Measurements from ENCODE around the gene MSANTD7. TPM values are rescaled to one million over a fixed set of nuclear protein-coding genes. Genes with fewer than 3 reads are reported as not detected.

Gene MSANTD7
- total and polyA plus RNA-seq, 2 experiments from 2014 or later: 7.2 to 15.9 TPM

DNA sequence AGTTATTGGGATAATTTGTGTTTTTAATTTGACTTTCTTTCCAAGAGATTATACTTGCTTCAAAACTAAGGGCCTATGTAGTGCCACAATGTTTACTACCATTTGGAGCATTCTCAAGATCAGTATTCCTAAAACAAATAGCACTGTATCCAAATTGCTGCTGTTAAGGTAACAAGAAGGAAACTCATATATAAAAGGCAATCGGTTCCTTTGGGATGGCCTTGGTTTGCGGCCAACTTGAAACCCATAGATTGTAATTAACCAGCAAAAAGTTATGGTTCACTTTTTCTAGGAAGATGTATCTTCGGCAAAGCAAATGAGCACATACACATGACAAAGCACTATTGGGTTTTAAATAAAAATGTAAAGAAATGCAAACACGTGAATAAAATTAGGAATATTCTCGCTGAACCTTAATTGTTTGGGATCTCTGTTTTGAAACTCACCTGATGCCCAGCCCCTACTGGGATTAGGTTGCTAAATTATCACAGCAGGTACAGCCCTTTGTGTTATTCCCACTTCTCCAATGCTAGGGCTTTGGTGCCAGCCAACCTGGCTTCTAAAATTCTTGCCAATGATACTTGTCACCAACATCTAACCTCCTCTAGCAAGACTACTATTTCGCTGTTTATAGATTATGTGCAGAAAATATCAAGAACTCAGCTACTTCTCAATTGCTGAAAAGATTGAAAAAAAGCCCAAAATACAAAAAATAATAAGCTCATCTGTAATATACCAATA lies 16.3 kb upstream of the MSANTD7 start:
- Histone ChIP-seq H3K4me1 (ENCODE audit: insufficient read depth) (peaks cover 12% of the 10 kb centered on the region), H3K36me3 (ENCODE audit: low read depth) (no peaks in the 10 kb centered on the region), H2AFZ (no peak overlapping the region), H3K4me3 (no peak overlapping the region), H3F3A (ENCODE audit: insufficient read depth) (0 out of 2 replicates have a peak, but pooled peaks cover 6% of the 10 kb centered on the region), H3K9me2 (ENCODE audit: insufficient read depth) (no peaks in the 10 kb centered on the region), H3K27me3 (replicated peaks; ENCODE audit: insufficient read depth) (no peaks in the 10 kb centered on the region), H3K9me3 (ENCODE audit: low read depth) (no peaks in the 10 kb centered on the region), H4K20me1 (ENCODE audit: insufficient read depth) (no peaks in the 10 kb centered on the region), H3K27ac (no peak overlapping the region), H3K4me2 (ENCODE audit: unreplicated experiment) (no peak overlapping the region), H3K79me2 (ENCODE audit: insufficient read depth) (no peaks in the 10 kb centered on the region), H3K9ac (no peak overlapping the region)
- WGBS, 2 experiments (ENCODE audit: low coverage in 1 of 2, low lambda C conversion rate in 2 of 2, missing lambda C conversion rate in 2 of 2): 80 to 83% methylated on average over 6 of the region's 6 CpGs
- in situ Hi-C loops (cut with MboI): loop anchor here (10.0 kb wide), 1 partner anchor 287 kb away; no protein-coding TSS in a partner anchor
- TF ChIP-seq EZH2 (IDR thresholded peaks at IDR 0.05; ENCODE audit: insufficient read depth, poor library complexity, severe bottlenecking): no peak
- TF ChIP-seq EZH2phosphoT487 (IDR thresholded peaks at IDR 0.05; ENCODE audit: insufficient read depth, low read depth): no peak
- no peak for DNase-seq

DNA sequence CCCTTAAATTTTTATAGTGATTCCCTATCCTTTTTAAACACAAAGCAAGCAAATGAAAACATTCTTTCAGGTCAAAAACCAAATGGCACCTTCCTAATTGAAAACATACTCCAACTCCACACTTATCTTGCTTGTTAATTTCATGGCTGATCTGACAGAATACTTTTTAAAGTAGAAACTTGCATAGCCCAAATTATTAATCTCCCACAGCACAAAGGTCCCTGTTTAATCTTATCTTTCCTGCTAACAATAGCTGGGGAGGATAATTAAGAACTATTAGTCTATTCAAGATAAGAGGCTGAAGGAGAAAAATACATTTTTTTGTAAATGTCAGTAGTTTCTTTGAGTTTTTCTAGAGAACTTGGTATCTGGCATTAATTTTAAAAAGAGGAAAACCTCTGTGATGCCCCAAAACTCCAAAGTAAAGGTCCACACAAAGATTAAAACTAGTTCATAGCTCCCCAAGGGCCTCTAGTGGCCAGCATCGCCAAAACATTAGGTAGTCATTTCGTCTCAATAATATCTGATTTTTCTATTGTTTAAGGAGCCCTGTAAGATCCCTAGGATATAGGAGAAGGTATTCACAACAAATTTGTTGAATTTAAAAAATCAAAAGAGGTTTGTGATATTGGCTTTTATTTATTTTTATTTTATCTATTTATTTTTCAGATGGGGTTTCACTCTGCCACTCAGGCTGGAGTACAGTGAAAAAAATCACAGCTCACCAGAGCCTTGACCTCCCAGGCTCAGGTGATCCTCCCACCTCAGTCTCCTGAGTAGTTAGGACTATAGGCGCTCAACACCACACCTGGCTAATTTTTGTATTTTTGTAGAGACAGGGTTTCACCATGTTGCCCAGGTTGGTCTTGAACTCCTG lies 15.0 kb upstream of the MSANTD7 start:
- in situ Hi-C loops (cut with MboI): loop anchor here (10.0 kb wide), 1 partner anchor 288 kb away; no protein-coding TSS in a partner anchor

DNA sequence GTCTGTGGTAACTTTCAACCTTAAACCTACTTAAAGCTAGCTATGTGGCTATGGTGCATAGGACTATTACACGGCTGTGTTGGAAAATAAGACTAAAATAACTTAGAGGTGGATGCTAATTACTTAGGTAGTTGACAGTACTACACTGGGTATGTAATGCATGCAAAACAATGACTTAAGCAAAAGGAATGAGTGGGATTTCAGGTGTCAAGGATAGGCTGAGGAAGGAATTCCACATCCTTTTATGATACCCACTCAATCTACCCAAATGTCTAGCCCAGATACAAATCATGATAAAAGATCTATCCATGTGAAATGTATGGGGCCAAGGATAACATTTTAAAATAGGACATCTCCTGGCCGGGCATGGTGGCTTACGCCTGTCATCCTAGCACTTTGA lies 14.1 kb upstream of the MSANTD7 start:
- no peaks in the 10 kb centered on the region for H3K9me3 ChIP-seq (ENCODE audit: low read depth)
- WGBS, 2 experiments (ENCODE audit: low coverage in 1 of 2, low lambda C conversion rate in 2 of 2, missing lambda C conversion rate in 2 of 2): 78 to 85% methylated on average over 3 of the region's 3 CpGs
- no peak overlapping the region for H3K4me2 ChIP-seq (ENCODE audit: unreplicated experiment)
- no peaks in the 10 kb centered on the region for H3K9me2 ChIP-seq (ENCODE audit: insufficient read depth)
- H3K9ac ChIP-seq: no peak overlapping the region
- H3K27ac ChIP-seq: no peak overlapping the region
- no peak for DNase-seq
- no peak for TF ChIP-seq EZH2phosphoT487 (IDR thresholded peaks at IDR 0.05; ENCODE audit: insufficient read depth, low read depth)
- no peak for TF ChIP-seq EZH2 (IDR thresholded peaks at IDR 0.05; ENCODE audit: insufficient read depth, poor library complexity, severe bottlenecking)
- no peaks in the 10 kb centered on the region for H3K79me2 ChIP-seq (ENCODE audit: insufficient read depth)
- H3K36me3 ChIP-seq (ENCODE audit: low read depth): no peaks in the 10 kb centered on the region
- H4K20me1 ChIP-seq (ENCODE audit: insufficient read depth): no peaks in the 10 kb centered on the region
- H3F3A ChIP-seq (ENCODE audit: insufficient read depth): 0 out of 2 replicates have a peak, but pooled peaks cover 6% of the 10 kb centered on the region
- H2AFZ ChIP-seq: no peak overlapping the region
- no peaks in the 10 kb centered on the region for H3K27me3 ChIP-seq (replicated peaks; ENCODE audit: insufficient read depth)
- no peak overlapping the region for H3K4me3 ChIP-seq
- H3K4me1 ChIP-seq (ENCODE audit: insufficient read depth): peaks cover 12% of the 10 kb centered on the region
- in situ Hi-C loops (cut with MboI): loop anchor here (10.0 kb wide), 1 partner anchor 289 kb away; no protein-coding TSS in a partner anchor

More for the DNA sequence above, 15.0 kb upstream of the MSANTD7 start:
- Histone ChIP-seq H3K9ac (no peak overlapping the region), H3K4me1 (ENCODE audit: insufficient read depth) (peaks cover 12% of the 10 kb centered on the region), H4K20me1 (ENCODE audit: insufficient read depth) (no peaks in the 10 kb centered on the region), H3K27ac (no peak overlapping the region), H3K9me2 (ENCODE audit: insufficient read depth) (no peaks in the 10 kb centered on the region), H3K36me3 (ENCODE audit: low read depth) (no peaks in the 10 kb centered on the region), H3K27me3 (replicated peaks; ENCODE audit: insufficient read depth) (no peaks in the 10 kb centered on the region), H3K4me2 (ENCODE audit: unreplicated experiment) (no peak overlapping the region), H3K4me3 (no peak overlapping the region), H3F3A (ENCODE audit: insufficient read depth) (0 out of 2 replicates have a peak, but pooled peaks cover 6% of the 10 kb centered on the region), H3K9me3 (ENCODE audit: low read depth) (no peaks in the 10 kb centered on the region), H3K79me2 (ENCODE audit: insufficient read depth) (no peaks in the 10 kb centered on the region), H2AFZ (no peak overlapping the region)
- TF ChIP-seq EZH2phosphoT487 (IDR thresholded peaks at IDR 0.05; ENCODE audit: insufficient read depth, low read depth): no peak
- no peak for TF ChIP-seq EZH2 (IDR thresholded peaks at IDR 0.05; ENCODE audit: insufficient read depth, poor library complexity, severe bottlenecking)
- DNase-seq: peak; percentile 70
- whole genome bisulfite sequencing, 2 experiments (ENCODE audit: low coverage in 1 of 2, low lambda C conversion rate in 2 of 2, missing lambda C conversion rate in 2 of 2): 11 to 13% methylated on average over 3 of the region's 3 CpGs

DNA sequence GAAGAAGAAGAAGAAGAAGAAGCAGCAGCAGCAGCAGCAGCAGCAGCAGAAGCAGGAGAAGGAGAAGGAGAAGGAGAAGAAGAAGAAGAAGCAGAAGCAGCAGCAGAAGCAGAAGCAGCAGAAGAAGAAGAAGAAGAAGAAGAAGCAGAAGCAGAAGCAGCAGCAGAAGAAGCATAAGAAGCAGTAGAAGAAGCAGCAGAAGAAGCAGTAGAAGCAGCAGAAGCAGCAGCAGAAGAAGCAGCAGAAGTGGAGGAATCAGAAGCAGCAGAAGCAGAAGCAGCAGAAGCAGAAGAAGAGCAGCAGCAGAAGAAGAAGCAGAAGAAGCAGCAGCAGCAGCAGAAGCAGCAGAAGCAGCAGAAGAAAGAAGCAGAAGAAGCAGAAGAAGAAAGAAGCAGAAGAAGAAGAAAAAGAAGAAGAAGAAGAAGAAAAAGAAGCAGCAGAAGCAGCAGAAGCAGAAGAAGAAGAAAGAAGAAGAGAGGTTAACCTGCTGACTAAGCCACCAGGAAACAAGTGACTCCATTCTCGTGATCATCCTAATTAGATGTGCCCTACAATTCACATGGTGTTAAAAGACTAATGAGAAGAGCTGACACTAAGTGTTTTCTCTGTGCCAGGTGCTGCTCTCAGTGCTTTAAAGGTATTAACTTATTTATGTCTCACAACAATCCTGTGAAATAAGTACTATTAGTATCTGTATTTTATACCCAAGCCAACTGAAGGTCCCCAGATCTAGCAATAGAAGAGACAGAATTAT lies 11.9 kb upstream of the MSANTD7 start:
- Histone ChIP-seq H3K79me2 (ENCODE audit: insufficient read depth) (no peaks in the 10 kb centered on the region), H3K9me2 (ENCODE audit: insufficient read depth) (no peaks in the 10 kb centered on the region), H3K4me3 (no peak overlapping the region), H3K36me3 (ENCODE audit: low read depth) (no peaks in the 10 kb centered on the region), H2AFZ (no peak overlapping the region), H4K20me1 (ENCODE audit: insufficient read depth) (no peaks in the 10 kb centered on the region), H3K27ac (no peak overlapping the region), H3K27me3 (replicated peaks; ENCODE audit: insufficient read depth) (no peaks in the 10 kb centered on the region), H3F3A (ENCODE audit: insufficient read depth) (no peaks in the 10 kb centered on the region), H3K9me3 (ENCODE audit: low read depth) (no peaks in the 10 kb centered on the region), H3K4me2 (ENCODE audit: unreplicated experiment) (no peak overlapping the region), H3K4me1 (ENCODE audit: insufficient read depth) (no peaks in the 10 kb centered on the region), H3K9ac (no peak overlapping the region)
- 41 to 48% methylated on average over 1 of the region's 1 CpG for WGBS, 2 experiments (ENCODE audit: low coverage in 1 of 2, low lambda C conversion rate in 2 of 2, missing lambda C conversion rate in 2 of 2)
- DNase-seq: no peak
- in situ Hi-C loops (cut with MboI): loop anchor here (10.0 kb wide), 1 partner anchor 291 kb away; no protein-coding TSS in a partner anchor
- TF ChIP-seq EZH2 (IDR thresholded peaks at IDR 0.05; ENCODE audit: insufficient read depth, poor library complexity, severe bottlenecking) (no peak), EZH2phosphoT487 (IDR thresholded peaks at IDR 0.05; ENCODE audit: insufficient read depth, low read depth) (no peak)
